Naive B cell (primary cell): ENCODE results near the gene TPST1. TPM values are rescaled to one million over a fixed set of nuclear protein-coding genes. Genes with fewer than 3 reads are reported as not detected.
A peak's percentile ranks its signal among the peaks of the same experiment; 100 is the strongest.

Source experiments
- ATAC-seq, 2 donors: fragments of 150-1000 bp; cut with Tn5 transposase; 2 replicates each; pipeline ENCODE4 v1.10.0; 2021; ENCODE audit warnings: low read depth in 2 of 2, mild to moderate bottlenecking in 2 of 2, moderate library complexity in 2 of 2
- DNase-seq: peaks from one replicate; pipeline ENCODE4 v3.0.0; 2022
- H3K27ac Mint-ChIP-seq, 6 donors: one replicate each; pipeline ENCODE4 v1.8.0; 2020 to 2022; ENCODE audit warnings: mild to moderate bottlenecking in 6 of 6, mixed read lengths in 6 of 6, moderate library complexity in 5 of 6, inconsistent platforms in 2 of 6
- H3K27me3 Mint-ChIP-seq, 3 donors: one replicate each; pipeline ENCODE4 v1.8.0; 2021 to 2022; ENCODE audit warnings: mixed read lengths in 3 of 3, mild to moderate bottlenecking in 1 of 3
- H3K36me3 Mint-ChIP-seq, 2 donors: one replicate each; pipeline ENCODE4 v1.8.0; 2020 to 2022; ENCODE audit warnings: mixed read lengths in 2 of 2, inconsistent platforms in 1 of 2, mild to moderate bottlenecking in 1 of 2
- H3K4me1 Mint-ChIP-seq, 3 donors: one replicate each; pipeline ENCODE4 v1.8.0; 2020 to 2022; ENCODE audit warnings: mixed read lengths in 3 of 3, inconsistent platforms in 1 of 3, mild to moderate bottlenecking in 1 of 3, moderate library complexity in 1 of 3
- H3K4me3 Mint-ChIP-seq, 8 donors: one replicate each; pipeline ENCODE4 v1.8.0; 2020 to 2022; ENCODE audit warnings: mild to moderate bottlenecking in 8 of 8, mixed read lengths in 8 of 8, moderate library complexity in 8 of 8, inconsistent platforms in 2 of 8
- H3K9me3 Mint-ChIP-seq, 7 donors: one replicate each; pipeline ENCODE4 v1.8.0; 2020 to 2022; ENCODE audit warnings: mixed read lengths in 7 of 7, mild to moderate bottlenecking in 5 of 7, inconsistent platforms in 2 of 7, moderate library complexity in 1 of 7
- polyA plus RNA-seq, 6 donors: library from polyadenylated mRNA; unstranded; fragments of 300-500 nt; fragmentation: Illumina TruSeq; gene quantifications; one replicate each; pipeline ENCODE4 v1.2.3, GENCODE V29; 2021; ENCODE audit warnings: low read depth in 6 of 6

The TPST1 gene
- polyA plus RNA-seq, 6 donors from 2014 or later = 20.6 to 47.4 (median 30.9) TPM

DNA sequence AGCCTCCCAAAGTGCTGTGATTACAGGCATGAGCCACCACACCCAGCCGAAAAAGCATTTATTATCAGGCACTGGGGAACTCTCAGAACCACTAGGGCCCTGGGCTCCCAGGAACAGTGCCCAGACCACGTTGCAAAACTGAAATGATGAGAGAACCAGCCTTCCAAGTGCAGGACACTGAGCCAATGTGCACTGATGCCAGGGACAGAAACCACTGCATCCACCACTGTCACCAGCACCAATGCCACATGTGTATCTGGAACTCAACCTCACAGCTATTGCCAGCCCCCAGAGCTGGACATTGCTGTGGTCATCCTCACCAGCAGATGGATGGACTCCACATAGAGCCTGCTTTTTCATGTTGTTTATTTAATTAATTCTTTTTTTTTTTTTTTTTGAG, 28.2 kb upstream of the TPST1 start:
- no peak overlapping the region for H3K27ac Mint-ChIP-seq

GRCh38 chr7:66178258-66178657, 26.9 kb upstream of the TPST1 start:
- H3K4me3 Mint-ChIP-seq = no peak overlapping the region
- DNase-seq = no peak
- no peak for ATAC-seq
- H3K27ac Mint-ChIP-seq = no peak overlapping the region
- peaks cover 0 to 5% (median 0%) of the 10 kb centered on the region in 7 donors for H3K9me3 Mint-ChIP-seq
- no peaks in the 10 kb centered on the region for H3K27me3 Mint-ChIP-seq
- H3K36me3 Mint-ChIP-seq = no peaks in the 10 kb centered on the region
- peaks cover 0 to under 1% (median 0%) of the 10 kb centered on the region in 3 donors for H3K4me1 Mint-ChIP-seq

More for the DNA sequence above, 28.2 kb upstream of the TPST1 start:
- no peak for ATAC-seq
- Mint-ChIP-seq H3K4me3 (no peak overlapping the region), H3K9me3 (peaks cover 0 to 5% (median 0%) of the 10 kb centered on the region in 7 donors), H3K36me3 (no peaks in the 10 kb centered on the region), H3K27me3 (no peaks in the 10 kb centered on the region), H3K4me1 (peaks cover 0 to 3% (median 0%) of the 10 kb centered on the region in 3 donors)
- no peak for DNase-seq

GRCh38 chr7:66181329-66181728, 23.8 kb upstream of the TPST1 start:
- DNase-seq = no peak
- peaks cover 0 to 7% (median 0%) of the 10 kb centered on the region in 3 donors for H3K4me1 Mint-ChIP-seq
- H3K9me3 Mint-ChIP-seq = peaks cover 0 to 10% (median 5%) of the 10 kb centered on the region in 7 donors
- no peaks in the 10 kb centered on the region for H3K27me3 Mint-ChIP-seq
- H3K4me3 Mint-ChIP-seq = no peak overlapping the region
- no peak overlapping the region for H3K27ac Mint-ChIP-seq
- ATAC-seq = no peak
- peaks cover 0 to 6% of the 10 kb centered on the region in 2 donors for H3K36me3 Mint-ChIP-seq

DNA sequence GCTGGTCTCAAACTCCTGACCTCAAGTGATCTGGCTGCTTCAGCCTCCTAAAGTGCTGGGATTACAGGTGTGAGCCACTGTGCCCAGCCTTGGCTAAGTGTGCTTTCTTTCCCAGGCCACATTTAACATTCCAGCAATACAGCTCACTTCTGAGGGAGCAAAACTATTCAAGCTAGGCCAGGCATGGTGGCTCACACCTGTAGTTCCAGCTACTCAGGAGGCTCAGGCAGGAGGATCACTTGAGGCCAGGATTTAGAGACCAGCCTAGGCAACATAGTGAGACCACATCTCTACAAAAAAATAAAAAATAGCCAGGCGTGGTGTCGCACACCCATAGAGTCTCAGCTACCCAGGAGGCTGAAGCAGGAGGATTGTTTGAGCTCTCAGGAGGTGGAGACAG, 23.3 kb upstream of the TPST1 start:
- Mint-ChIP-seq H3K4me1 (peaks cover 0 to 7% (median 0%) of the 10 kb centered on the region in 3 donors), H3K4me3 (no peak overlapping the region), H3K9me3 (peaks cover 0 to 10% (median 6%) of the 10 kb centered on the region in 7 donors), H3K27me3 (no peaks in the 10 kb centered on the region), H3K27ac (no peak overlapping the region), H3K36me3 (peaks cover 0 to 6% of the 10 kb centered on the region in 2 donors)
- no peak for DNase-seq
- ATAC-seq = no peak

DNA sequence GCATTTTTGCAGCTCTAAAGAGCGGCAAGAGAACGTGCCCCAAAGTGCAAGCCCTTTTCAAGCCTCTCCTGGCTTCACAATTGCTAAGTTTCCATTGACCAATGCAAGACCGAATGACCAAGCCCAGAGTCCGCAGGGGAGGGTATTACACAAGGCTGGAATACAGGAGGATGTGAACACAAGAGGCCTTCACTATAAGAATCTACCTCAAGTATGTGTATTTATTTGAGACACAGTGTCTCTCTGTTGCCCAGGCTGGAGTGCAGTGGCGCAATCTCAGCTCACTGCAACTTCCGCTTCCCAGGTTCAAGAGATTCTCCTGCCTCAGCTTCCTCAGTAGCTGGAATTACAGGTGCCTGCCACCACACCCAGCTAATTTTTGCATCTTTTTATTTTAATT, 22.2 kb upstream of the TPST1 start:
- no peak for ATAC-seq
- DNase-seq = no peak
- peak overlapping the region in 1 of 6 donors; percentile 78 for H3K27ac Mint-ChIP-seq
- H3K4me3 Mint-ChIP-seq = no peak overlapping the region
- peaks cover 0 to 7% (median 0%) of the 10 kb centered on the region in 3 donors for H3K4me1 Mint-ChIP-seq
- no peaks in the 10 kb centered on the region for H3K27me3 Mint-ChIP-seq
- H3K9me3 Mint-ChIP-seq = peaks cover 0 to 10% (median 7%) of the 10 kb centered on the region in 7 donors
- peaks cover 0 to 6% of the 10 kb centered on the region in 2 donors for H3K36me3 Mint-ChIP-seq

GRCh38 chr7:66183700-66184099, 21.4 kb upstream of the TPST1 start:
- H3K9me3 Mint-ChIP-seq = peaks cover 0 to 10% (median 6%) of the 10 kb centered on the region in 7 donors
- no peak for ATAC-seq
- H3K36me3 Mint-ChIP-seq = peaks cover 0 to 6% of the 10 kb centered on the region in 2 donors
- peak overlapping the region in 2 of 6 donors; percentile 82 to 85 for H3K27ac Mint-ChIP-seq
- H3K4me1 Mint-ChIP-seq = peaks cover 0 to 7% (median 0%) of the 10 kb centered on the region in 3 donors
- H3K27me3 Mint-ChIP-seq = no peaks in the 10 kb centered on the region
- no peak for DNase-seq
- no peak overlapping the region for H3K4me3 Mint-ChIP-seq

- Mint-ChIP-seq H3K9me3 (peaks cover 0 to 10% (median 6%) of the 10 kb centered on the region in 7 donors), H3K4me1 (peaks cover 0 to 7% (median 0%) of the 10 kb centered on the region in 3 donors), H3K4me3 (no peak overlapping the region), H3K27me3 (peaks cover 0 to 8% (median 8%) of the 10 kb centered on the region in 3 donors), H3K27ac (peak overlapping the region in 1 of 6 donors; percentile 82), H3K36me3 (peaks cover 0 to 6% of the 10 kb centered on the region in 2 donors)
- no peak for ATAC-seq
- DNase-seq = no peak
These were observed 19.4 kb upstream of the TPST1 start for GRCh38 chr7:66185680-66186187.

GRCh38 chr7:66186991-66187390, 18.1 kb upstream of the TPST1 start:
- peaks cover 0 to 6% of the 10 kb centered on the region in 2 donors for H3K36me3 Mint-ChIP-seq
- H3K4me3 Mint-ChIP-seq = no peak overlapping the region
- no peak for ATAC-seq
- H3K27me3 Mint-ChIP-seq = peaks cover 0 to 10% (median 8%) of the 10 kb centered on the region in 3 donors
- peaks cover 0 to 7% (median 0%) of the 10 kb centered on the region in 3 donors for H3K4me1 Mint-ChIP-seq
- no peak for DNase-seq
- no peak overlapping the region for H3K27ac Mint-ChIP-seq
- peaks cover 0 to 10% (median 6%) of the 10 kb centered on the region in 7 donors for H3K9me3 Mint-ChIP-seq

- H3K27ac Mint-ChIP-seq = no peak overlapping the region
- H3K36me3 Mint-ChIP-seq = peaks cover 0 to 6% of the 10 kb centered on the region in 2 donors
- DNase-seq (no peak), ATAC-seq (no peak)
- H3K4me1 Mint-ChIP-seq = peaks cover 0 to 7% (median 0%) of the 10 kb centered on the region in 3 donors
- H3K9me3 Mint-ChIP-seq = peaks cover 0 to 10% (median 6%) of the 10 kb centered on the region in 7 donors
- H3K4me3 Mint-ChIP-seq = no peak overlapping the region
- peaks cover 0 to 10% (median 8%) of the 10 kb centered on the region in 3 donors for H3K27me3 Mint-ChIP-seq
These were observed 17.2 kb upstream of the TPST1 start for GRCh38 chr7:66187905-66188304.

GRCh38 chr7:66188645-66189044, 16.5 kb upstream of the TPST1 start:
- no peak for DNase-seq
- H3K36me3 Mint-ChIP-seq = peaks cover 0 to 6% of the 10 kb centered on the region in 2 donors
- H3K4me1 Mint-ChIP-seq = peaks cover 0 to 9% (median 0%) of the 10 kb centered on the region in 3 donors
- no peak overlapping the region for H3K27ac Mint-ChIP-seq
- H3K27me3 Mint-ChIP-seq = peaks cover 0 to 10% (median 8%) of the 10 kb centered on the region in 3 donors
- H3K9me3 Mint-ChIP-seq = peaks cover 0 to 10% (median 6%) of the 10 kb centered on the region in 7 donors
- ATAC-seq = no peak
- no peak overlapping the region for H3K4me3 Mint-ChIP-seq

DNA sequence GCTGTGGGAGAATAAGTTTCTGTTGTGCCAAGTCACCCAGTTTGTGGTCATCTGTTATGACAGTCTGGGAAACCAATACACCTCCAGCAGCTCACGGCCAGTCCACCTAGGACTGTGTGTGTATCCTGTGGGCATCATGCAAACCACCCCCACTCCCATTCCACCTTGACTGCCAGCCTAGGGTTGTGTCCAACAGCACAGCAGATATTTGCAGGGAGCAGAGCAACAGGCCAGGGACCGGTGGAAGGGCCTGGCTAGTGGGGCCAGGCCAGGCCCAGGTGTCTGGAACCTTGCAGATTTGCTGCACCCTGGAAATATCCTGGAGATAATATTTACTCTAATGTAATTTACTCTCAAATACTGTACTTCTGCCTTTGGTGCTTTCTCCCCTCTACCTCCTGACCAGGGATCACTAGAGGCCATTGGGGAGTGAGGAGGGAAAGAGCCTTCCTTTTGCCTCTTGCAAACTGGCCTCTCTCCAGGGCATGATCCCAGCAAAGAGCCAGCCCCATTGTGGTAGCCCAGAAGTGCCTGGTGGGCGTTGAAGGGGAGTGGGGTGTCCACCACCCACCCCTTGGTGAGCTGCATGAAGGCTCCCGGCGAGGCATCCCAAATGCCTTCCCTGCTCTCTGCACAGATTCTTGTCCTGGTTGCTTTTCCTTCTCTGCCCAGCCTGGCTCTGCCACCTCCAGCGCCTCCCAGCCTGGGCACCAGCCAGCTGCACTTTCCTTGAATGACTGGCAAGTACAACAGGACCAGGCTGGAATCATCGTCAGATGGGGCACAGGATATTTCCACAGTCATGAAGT, 15.2 kb upstream of the TPST1 start:
- Mint-ChIP-seq H3K9me3 (peaks cover 0 to 10% (median 6%) of the 10 kb centered on the region in 7 donors), H3K27ac (peak overlapping the region in 1 of 6 donors; percentile 36), H3K27me3 (peaks cover 0 to 10% (median 8%) of the 10 kb centered on the region in 3 donors), H3K36me3 (peaks cover 0 to 6% of the 10 kb centered on the region in 2 donors), H3K4me1 (peaks cover 0 to 5% (median 0%) of the 10 kb centered on the region in 3 donors), H3K4me3 (no peak overlapping the region)
- no peak for DNase-seq
- no peak for ATAC-seq

DNA sequence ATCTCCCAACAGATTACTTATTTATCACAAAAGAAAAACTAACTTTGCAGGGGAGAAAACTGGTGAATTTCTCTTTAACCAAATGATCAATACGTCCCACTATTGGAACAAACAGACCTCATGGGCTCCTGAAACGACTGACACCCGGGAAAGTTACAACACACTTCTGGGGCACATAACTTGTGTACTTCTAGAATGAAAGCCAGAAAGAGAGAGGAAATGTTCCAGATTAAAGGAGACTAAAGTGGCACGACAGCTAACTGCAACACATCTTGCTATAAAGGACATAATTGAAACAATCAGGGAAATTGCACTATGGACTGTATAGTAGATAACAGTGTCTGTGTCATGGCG, 14.7 kb upstream of the TPST1 start:
- H3K4me1 Mint-ChIP-seq = peaks cover 0 to 5% (median 0%) of the 10 kb centered on the region in 3 donors
- H3K9me3 Mint-ChIP-seq = peaks cover 0 to 10% (median 5%) of the 10 kb centered on the region in 7 donors
- H3K4me3 Mint-ChIP-seq = no peak overlapping the region
- H3K36me3 Mint-ChIP-seq = peaks cover 0 to 6% of the 10 kb centered on the region in 2 donors
- H3K27ac Mint-ChIP-seq = no peak overlapping the region
- H3K27me3 Mint-ChIP-seq = peaks cover 0 to 10% (median 8%) of the 10 kb centered on the region in 3 donors
- ATAC-seq (no peak), DNase-seq (no peak)

- peak overlapping the region in 1 of 6 donors; percentile 87 for H3K27ac Mint-ChIP-seq
- no peak for ATAC-seq
- H3K4me3 Mint-ChIP-seq = no peak overlapping the region
These were observed 11.9 kb upstream of the TPST1 start for GRCh38 chr7:66193146-66193725.

More at GRCh38 chr7:66193146-66193725, 11.9 kb upstream of the TPST1 start:
- H3K4me1 Mint-ChIP-seq = peaks cover 0 to 5% (median 0%) of the 10 kb centered on the region in 3 donors
- H3K36me3 Mint-ChIP-seq = no peaks in the 10 kb centered on the region
- no peak for DNase-seq
- peaks cover 0 to 10% (median 10%) of the 10 kb centered on the region in 3 donors for H3K27me3 Mint-ChIP-seq
- H3K9me3 Mint-ChIP-seq = no peaks in the 10 kb centered on the region
